ENCODE measurements around the gene C1orf216. TPM values are rescaled to one million over a fixed set of nuclear protein-coding genes. Genes with fewer than 3 reads are reported as not detected.

Gene C1orf216
- total and polyA plus RNA-seq, 10 of the 15 experiments (the other 5 are each of a cell fraction or from before 2014, with no cell fraction given), result 2.9 to 17.2 (median 11.3) TPM

GRCh38 chr1:35763201-35763600 is 44.5 kb upstream of the C1orf216 start (continued):
- TF ChIP-seq PAX5 (IDR thresholded peaks at IDR 0.05; ENCODE audit: borderline replicate concordance, low read depth, low read length) (no peak), NRF1 (conservative IDR thresholded peaks at IDR 0.05; ENCODE audit: low read depth, low read length) (no peak), SKIL (IDR thresholded peaks at IDR 0.05; ENCODE audit: low read depth, poor library complexity, severe bottlenecking) (no peak), E2F8 (IDR thresholded peaks at IDR 0.05; ENCODE audit: low read depth, partially characterized antibody) (no peak), ZNF217 (IDR thresholded peaks at IDR 0.05) (no peak), BMI1 (IDR thresholded peaks at IDR 0.05; ENCODE audit: borderline replicate concordance) (no peak)
- TF ChIP-seq, protein P1, sequence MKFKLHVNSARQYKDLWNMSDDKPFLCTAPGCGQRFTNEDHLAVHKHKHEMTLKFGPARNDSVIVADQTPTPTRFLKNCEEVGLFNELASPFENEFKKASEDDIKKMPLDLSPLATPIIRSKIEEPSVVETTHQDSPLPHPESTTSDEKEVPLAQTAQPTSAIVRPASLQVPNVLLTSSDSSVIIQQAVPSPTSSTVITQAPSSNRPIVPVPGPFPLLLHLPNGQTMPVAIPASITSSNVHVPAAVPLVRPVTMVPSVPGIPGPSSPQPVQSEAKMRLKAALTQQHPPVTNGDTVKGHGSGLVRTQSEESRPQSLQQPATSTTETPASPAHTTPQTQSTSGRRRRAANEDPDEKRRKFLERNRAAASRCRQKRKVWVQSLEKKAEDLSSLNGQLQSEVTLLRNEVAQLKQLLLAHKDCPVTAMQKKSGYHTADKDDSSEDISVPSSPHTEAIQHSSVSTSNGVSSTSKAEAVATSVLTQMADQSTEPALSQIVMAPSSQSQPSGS (IDR thresholded peaks at IDR 0.05; ENCODE audit: low read length), result no peak
